Measurements from ENCODE around the gene SLC35F3. TPM values are rescaled to one million over a fixed set of nuclear protein-coding genes. Genes with fewer than 3 reads are reported as not detected.

Gene SLC35F3
- polyA plus RNA-seq, 1 donor (not counting 4 experiments of a cell fraction or from before 2014, with no cell fraction given): 13.8 TPM

- Histone ChIP-seq H3K9ac (ENCODE audit: control insufficient read depth, extremely low read depth, insufficient read depth, low read length) (no peak overlapping the region), H3K27ac (ENCODE audit: control insufficient read depth, insufficient read depth, low read length) (no peak overlapping the region), H3K4me2 (ENCODE audit: control insufficient read depth, extremely low read depth, insufficient read depth, low read depth, low read length) (no peak overlapping the region), H3K9me1 (ENCODE audit: control insufficient read depth, extremely low read depth, insufficient read depth, low read length) (no peaks in the 10 kb centered on the region), H3K27me3 (ENCODE audit: control insufficient read depth, extremely low read depth, insufficient read depth, low read length) (no peaks in the 10 kb centered on the region), H3K9me3 (ENCODE audit: control insufficient read depth, low read depth, low read length) (no peaks in the 10 kb centered on the region), H3K36me3 (ENCODE audit: control insufficient read depth in 2 of 2, extremely low read depth in 1 of 2, insufficient read depth in 2 of 2, low read length in 2 of 2) (no peaks in the 10 kb centered on the region), H3K79me2 (ENCODE audit: control insufficient read depth, insufficient read depth, low read length) (peaks cover 2% of the 10 kb centered on the region), H3K4me3 (ENCODE audit: control insufficient read depth in 2 of 3, extremely low read depth in 1 of 3, insufficient read depth in 2 of 3, low read depth in 1 of 3, low read length in 3 of 3) (no peak overlapping the region), H4K20me1 (ENCODE audit: control insufficient read depth, extremely low read depth, insufficient read depth, low read length) (no peaks in the 10 kb centered on the region), H2AFZ (ENCODE audit: control insufficient read depth, low read length) (no peak overlapping the region), H3K4me1 (ENCODE audit: control insufficient read depth, extremely low read depth, insufficient read depth, low read length) (peaks cover 7% of the 10 kb centered on the region)
- no peak for DNase-seq (ENCODE audit: low read depth, low spot score)
- FAIRE-seq: no peak
- dilution Hi-C loops (cut with MboI; ENCODE audit: extremely low pct_ligation_motif_present, low sequenced_read_pairs): no loop called here
- TF ChIP-seq CTCF (optimal IDR thresholded peaks at IDR 0.05 in 1 of 3, IDR thresholded peaks at IDR 0.05 in 1 of 3, conservative IDR thresholded peaks at IDR 0.05 in 1 of 3; ENCODE audit: extremely low read depth in 1 of 3, insufficient read depth in 2 of 3, low read length in 3 of 3) (no peak), EZH2 (IDR thresholded peaks at IDR 0.05; ENCODE audit: low read length) (no peak)
Measured at GRCh38 chr1:234243521-234244260, 339.2 kb downstream of the SLC35F3 start.

- no peaks in the 10 kb centered on the region for H3K9me1 ChIP-seq (ENCODE audit: control insufficient read depth, extremely low read depth, insufficient read depth, low read length)
- no peak overlapping the region for H3K27ac ChIP-seq (ENCODE audit: control insufficient read depth, insufficient read depth, low read length)
- no peak overlapping the region for H2AFZ ChIP-seq (ENCODE audit: control insufficient read depth, low read length)
- no peaks in the 10 kb centered on the region for H3K36me3 ChIP-seq (ENCODE audit: control insufficient read depth in 2 of 2, extremely low read depth in 1 of 2, insufficient read depth in 2 of 2, low read length in 2 of 2)
- H3K79me2 ChIP-seq (ENCODE audit: control insufficient read depth, insufficient read depth, low read length): peaks cover 6% of the 10 kb centered on the region
- no peaks in the 10 kb centered on the region for H4K20me1 ChIP-seq (ENCODE audit: control insufficient read depth, extremely low read depth, insufficient read depth, low read length)
- no peaks in the 10 kb centered on the region for H3K9me3 ChIP-seq (ENCODE audit: control insufficient read depth, low read depth, low read length)
- TF ChIP-seq EZH2 (IDR thresholded peaks at IDR 0.05; ENCODE audit: low read length) (no peak), CTCF (optimal IDR thresholded peaks at IDR 0.05 in 1 of 3, IDR thresholded peaks at IDR 0.05 in 1 of 3, conservative IDR thresholded peaks at IDR 0.05 in 1 of 3; ENCODE audit: extremely low read depth in 1 of 3, insufficient read depth in 2 of 3, low read length in 3 of 3) (no peak)
- peaks cover 7% of the 10 kb centered on the region for H3K4me1 ChIP-seq (ENCODE audit: control insufficient read depth, extremely low read depth, insufficient read depth, low read length)
- no peak overlapping the region for H3K4me3 ChIP-seq (ENCODE audit: control insufficient read depth in 2 of 3, extremely low read depth in 1 of 3, insufficient read depth in 2 of 3, low read depth in 1 of 3, low read length in 3 of 3)
- no peak overlapping the region for H3K4me2 ChIP-seq (ENCODE audit: control insufficient read depth, extremely low read depth, insufficient read depth, low read depth, low read length)
- FAIRE-seq: no peak
- H3K27me3 ChIP-seq (ENCODE audit: control insufficient read depth, extremely low read depth, insufficient read depth, low read length): no peaks in the 10 kb centered on the region
- dilution Hi-C loops (cut with MboI; ENCODE audit: extremely low pct_ligation_motif_present, low sequenced_read_pairs): no loop called here
- H3K9ac ChIP-seq (ENCODE audit: control insufficient read depth, extremely low read depth, insufficient read depth, low read length): no peak overlapping the region
- no peak for DNase-seq (ENCODE audit: low read depth, low spot score)
Measured at GRCh38 chr1:234244482-234244881, 340.0 kb downstream of the SLC35F3 start.
